Heart right ventricle (tissue), 16 donors: ENCODE results near the gene MERTK. TPM values are rescaled to one million over a fixed set of nuclear protein-coding genes. Genes with fewer than 3 reads are reported as not detected.
A peak's percentile ranks its signal among the peaks of the same experiment; 100 is the strongest.
"Not testable (repeated sequence)": the region's sequence is repeated elsewhere in the genome, so short reads cannot be mapped to it uniquely, and the experiment has no call there.

Experiments
- ATAC-seq, 8 donors: fragments of 200-7000 bp; cut with Tn5 transposase; one replicate each; pipeline ENCODE4 v1.9.1; 2020; ENCODE audit warnings: mild to moderate bottlenecking in 8 of 8, moderate library complexity in 8 of 8, moderate number of reproducible peaks in 1 of 8
- DNase-seq, 2 donors: peaks; one replicate each; pipeline ENCODE4 v3.0.0-alpha.2; 2020
- H3K27ac ChIP-seq, 10 donors: fragments of 200-600 bp; sonication (generic) in 2 of 10; one replicate each; pipeline versions ENCODE4 v1.5.0 to v1.8.0; 2020 to 2022; ENCODE audit warnings: mild to moderate bottlenecking in 3 of 10
- H3K27me3 ChIP-seq, 7 donors: fragments of 200-600 bp; one replicate each; pipeline ENCODE4 v1.8.0; 2021 to 2022; ENCODE audit warnings: mild to moderate bottlenecking in 2 of 7
- H3K36me3 ChIP-seq, 9 donors: fragments of 200-600 bp; sonication (generic) in 1 of 9; one replicate each; pipeline versions ENCODE4 v1.5.0 to v1.8.0; 2020 to 2022; ENCODE audit warnings: mild to moderate bottlenecking in 2 of 9
- H3K4me1 ChIP-seq, 9 donors: fragments of 200-600 bp; sonication (generic) in 1 of 9; one replicate each; pipeline versions ENCODE4 v1.5.0 to v1.8.0; 2020 to 2022; ENCODE audit warnings: mild to moderate bottlenecking in 4 of 9
- H3K4me3 ChIP-seq, 10 donors: fragments of 200-600 bp; sonication (generic) in 2 of 10; one replicate each; pipeline versions ENCODE4 v1.5.0 to v1.8.0; 2020 to 2022; ENCODE audit warnings: mild to moderate bottlenecking in 7 of 10, moderate library complexity in 2 of 10
- H3K9me3 ChIP-seq, 11 donors: fragments of 200-600 bp in 10 of 11; sonication (generic) in 2 of 11; one replicate each; pipeline versions ENCODE4 v1.5.0 to v1.8.0; 2013 to 2022; ENCODE audit warnings: mild to moderate bottlenecking in 2 of 11, control low read depth in 1 of 11, moderate library complexity in 1 of 11
- CTCF ChIP-seq, 9 donors: fragments of 200-600 bp; sonication (generic) in 2 of 9; IDR thresholded peaks; one replicate each; pipeline versions ENCODE4 v1.5.0 to v1.8.0; 2021 to 2022; ENCODE audit warnings: antibody characterized with exemption in 9 of 9, mild to moderate bottlenecking in 5 of 9, moderate library complexity in 1 of 9
- WGBS, 2 donors: extraction: QIAGEN DNeasy Blood & Tissue Kit; methylation state at CpG; one replicate each; pipeline ENCODE4 v1.1.7; 2013; ENCODE audit warnings: inconsistent platforms in 1 of 2; 5-methylcytosine and 5-hydroxymethylcytosine counted together
- intact Hi-C, 10 donors: fragments of 100-400 bp; cut with DNase I; formaldehyde crosslinking; loops; one replicate each; pipeline versions ENCODE4 v1.11.1 to v1.14.2; 2022
- long read RNA-seq, 3 donors: library from polyadenylated mRNA; unstranded; transcript quantifications; one replicate each; pipeline ENCODE4 v2.0.0, GENCODE V29; 2020 to 2021
- polyA plus RNA-seq, 2 donors: library from polyadenylated mRNA; stranded (reverse); fragments of 200-250 nt; gene quantifications; one replicate each; pipeline ENCODE4 v1.2.3, GENCODE V29; 2013
- total RNA-seq, 10 donors: library from RNA; stranded (reverse); fragmentation: NEBNext Ultra II Directional in 3 of 10; extraction: Animal tissue kit (Norgen Biotek cat#: 25700) in 3 of 10; gene quantifications; one replicate each; pipeline versions ENCODE4 v1.2.1 to v1.2.4, GENCODE V29; 2021 to 2023
- donor health status: Arrhythmogenic right ventricular cardiomyopathy.
- donor health status: ischemic (EF 13 %, LVEDD 7.1; RV severe dilation, severe dysfunction).
- donor health status: healthy with polysubstance abuse.
- donor health status: DM: no; HTN: yes; CAD: no.
- donor health status: DM: no; HTN: no; CAD: no.
- donor health status: ischemic (EF 25% LVEDD 6.9; RV normal size, moderate dysfunction).
- donor health status: ischemic (EF 25% LVEDD 5.7; RV mildly dilated, moderate dysfunction).
- donor health status: healthy.
- donor health status: DM: yes; HTN: yes; CAD: no.
- donor health status: Ischemic cardiomyopathy.
- donor health status: ischemic (EF 35%, LVEDD 5.7; RV mildly dilated, moderate dysfunction).
- donor health status: nonischemic (EF 11% LVEDD 7.7; RV severe dilation, severe dysfunction).
- donor health status: DM: yes; HTN: yes; CAD: no.
- donor health status: PGD.
- donor health status: ischemic (EF 29% LVEDD 5.4; RV normal size, mild dysfunction).
- donor health status: nonischemic (EF 23%, LVEDD 6.1; RV moderate dilation, normal function).

The MERTK gene
- total RNA-seq: 1 to 10 TPM; 2.3 to 8.9 (median 3.9) TPM
- polyA plus RNA-seq: 1 to 10 TPM; 3.0 to 4.5 TPM
- long read RNA-seq, donor 1, partial matches to known transcripts: 0 of 2 reads
- long read RNA-seq, donor 1, other reads (novel, unspliced or antisense): 2 of 2 reads
- long read RNA-seq, donor 2, partial matches to known transcripts: 3 of 3 reads
- long read RNA-seq, donor 2, other reads (novel, unspliced or antisense): 0 of 3 reads
- long read RNA-seq, donor 3, partial matches to known transcripts: 2 of 7 reads
- long read RNA-seq, donor 3, other reads (novel, unspliced or antisense): 4 of 7 reads

DNA sequence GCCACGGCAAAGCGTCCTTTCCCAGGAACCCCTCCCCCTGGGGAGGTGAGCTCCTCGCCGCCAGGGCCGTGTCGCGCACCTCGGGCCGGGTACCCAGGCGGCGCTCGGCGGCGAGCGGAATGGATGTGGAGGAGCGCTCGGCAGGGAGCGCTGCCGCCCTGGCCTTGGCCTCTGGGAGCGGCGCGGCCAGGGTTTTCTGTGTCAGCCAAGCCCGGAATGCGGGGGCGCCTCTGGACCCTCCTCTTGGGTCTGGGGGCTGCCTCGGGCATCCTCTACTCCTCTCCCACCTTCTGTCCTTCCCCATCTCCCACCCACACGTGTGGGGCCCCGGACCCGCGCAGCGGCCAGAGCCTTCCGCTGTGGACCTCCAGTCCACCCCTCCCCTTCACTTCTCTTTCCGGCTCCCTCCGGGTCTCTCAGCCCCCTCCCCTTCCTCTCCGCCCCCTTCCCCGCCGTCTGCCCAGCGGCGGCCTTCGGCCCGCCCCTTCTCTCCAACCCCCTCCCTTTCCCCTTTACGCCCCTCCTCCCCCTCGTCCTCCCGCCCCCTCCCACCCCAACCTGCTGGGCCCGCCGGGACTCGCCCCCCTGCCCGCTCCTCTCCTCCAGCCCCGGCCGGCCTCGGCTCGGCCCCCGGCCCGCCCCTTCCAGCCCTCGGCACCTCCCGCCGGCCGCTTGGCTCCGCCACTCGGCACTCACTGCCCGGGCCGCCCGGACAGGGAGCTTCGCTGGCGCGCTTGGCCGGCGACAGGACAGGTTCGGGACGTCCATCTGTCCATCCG lies at the start of gene MERTK:
Gene MERTK, plus strand, starts transcription at position 684 of the 779 bp plus-strand sequence. CDS start 129 bp downstream, outside the sequence.
- peaks cover 0 to 6% (median 0%) of the 10 kb centered on the region in 9 donors for H3K36me3 ChIP-seq
- H3K9me3 ChIP-seq: no peaks in the 10 kb centered on the region
- peak; percentile 90 to 91 for DNase-seq
- peak; percentile 32 to 91 (median 64) for TF ChIP-seq CTCF (IDR thresholded peaks at IDR 0.05)
- H3K4me1 ChIP-seq: peaks cover 0 to 50% (median 34%) of the 10 kb centered on the region in 9 donors
- ATAC-seq: peak; percentile 91 to 96 (median 94)
- H3K27ac ChIP-seq: peak within 1 kb of the TSS; percentile 76 to 95 (median 88)
- 1% methylated on average over 65 to 70 of the region's 71 CpGs for WGBS, 2 donors
- H3K4me3 ChIP-seq: peak within 1 kb of the TSS; percentile 61 to 97 (median 92)
- peaks cover 0 to 14% (median 0%) of the 10 kb centered on the region in 7 donors for H3K27me3 ChIP-seq
- intact Hi-C loops: loop anchor here in 7 of 10 donors (2.0 to 10.0 kb wide), 4 partner anchors 74 to 357 kb away; partner anchors contain the start of gene ZC3H8 (in 1 of the 7)

GRCh38 chr2:111850646-111851045 lies 47.8 kb upstream of the MERTK start:
- WGBS, 2 donors: 8 to 16% methylated on average over 4 of the region's 4 CpGs
- H3K36me3 ChIP-seq: peaks cover 0 to 64% (median 0%) of the 10 kb centered on the region in 9 donors
- peak in 1 of 2 donors; percentile 7 for DNase-seq
- H3K4me1 ChIP-seq, H3K9me3 ChIP-seq, H3K27ac ChIP-seq, H3K27me3 ChIP-seq, intact Hi-C loops, H3K4me3 ChIP-seq: not testable (repeated sequence)
- peak in 5 of 8 donors; percentile 47 to 70 (median 63) for ATAC-seq
- peak in 8 of 9 donors; percentile 29 to 60 (median 52) for TF ChIP-seq CTCF (IDR thresholded peaks at IDR 0.05)

- H3K27ac ChIP-seq, H3K4me3 ChIP-seq, intact Hi-C loops, H3K27me3 ChIP-seq, H3K4me1 ChIP-seq, H3K9me3 ChIP-seq, DNase-seq: not testable (repeated sequence)
- peaks cover 0 to 68% (median 9%) of the 10 kb centered on the region in 9 donors for H3K36me3 ChIP-seq
- ATAC-seq: peak in 5 of 8 donors; percentile 44 to 59 (median 53)
- 77 to 87% methylated on average over 3 of the region's 3 CpGs for WGBS, 2 donors
These were observed 45.9 kb upstream of the MERTK start for GRCh38 chr2:111852544-111852943.

DNA sequence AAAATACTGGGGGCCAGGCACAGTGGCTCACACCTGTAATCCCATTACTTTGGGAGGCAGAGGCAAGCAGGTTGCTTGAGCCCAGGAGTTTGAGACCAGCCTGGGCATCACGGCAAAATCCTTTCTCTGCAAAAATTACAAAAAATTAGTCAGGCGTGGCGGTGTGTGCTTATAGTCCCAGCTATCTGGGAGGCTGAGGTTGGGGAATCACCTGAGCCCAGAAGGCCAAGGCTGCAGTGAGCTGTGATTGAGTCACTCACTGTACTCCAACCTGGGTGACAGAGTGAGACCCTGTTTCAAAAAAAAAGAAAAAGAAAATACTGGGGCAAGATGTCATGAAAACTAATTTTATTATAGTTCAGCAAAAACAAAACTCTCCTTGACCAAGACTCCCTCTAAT lies 38.4 kb upstream of the MERTK start:
- H3K27ac ChIP-seq, H3K4me1 ChIP-seq, DNase-seq, H3K27me3 ChIP-seq, H3K4me3 ChIP-seq, H3K9me3 ChIP-seq, intact Hi-C loops, ATAC-seq: not testable (repeated sequence)
- WGBS, 2 donors: 32 to 78% methylated on average over 3 of the region's 3 CpGs
- H3K36me3 ChIP-seq: peaks cover 0 to 76% (median 9%) of the 10 kb centered on the region in 9 donors

- H3K27me3 ChIP-seq, H3K9me3 ChIP-seq, intact Hi-C loops, H3K27ac ChIP-seq, ATAC-seq, H3K4me3 ChIP-seq, DNase-seq, H3K4me1 ChIP-seq: not testable (repeated sequence)
- 0 to 38% methylated on average over 1 of the region's 3 CpGs for WGBS, 2 donors
- peaks cover 0 to 76% (median 0%) of the 10 kb centered on the region in 9 donors for H3K36me3 ChIP-seq
These were observed 33.3 kb upstream of the MERTK start for GRCh38 chr2:111865124-111865523.

GRCh38 chr2:111872806-111873205 lies 25.6 kb upstream of the MERTK start:
- H3K27ac ChIP-seq, H3K9me3 ChIP-seq, DNase-seq, H3K27me3 ChIP-seq, intact Hi-C loops, ATAC-seq, H3K4me3 ChIP-seq, H3K4me1 ChIP-seq: not testable (repeated sequence)
- H3K36me3 ChIP-seq: peaks cover 0 to 83% (median 0%) of the 10 kb centered on the region in 9 donors
- WGBS, 2 donors: 93 to 96% methylated on average over 2 of the region's 2 CpGs
